PC-3 (cell line): ENCODE measurements around the gene IQCC.

ENCODE experiments used
- EZH2 ChIP-seq: fragments of 300-600 bp; sonication (generic); IDR thresholded peaks from one replicate; pipeline ENCODE4 v1.6.1; 2017; ENCODE audit warnings: antibody characterized with exemption, mild to moderate bottlenecking, low read length; ENCODE audit not compliant: unreplicated experiment
- EZH2phosphoT487 ChIP-seq: fragments of 300-600 bp; sonication (generic); IDR thresholded peaks from 2 replicates; pipeline ENCODE4 v1.6.1; 2018; ENCODE audit warnings: mild to moderate bottlenecking, antibody characterized with exemption, low read length, borderline replicate concordance
- TF ChIP-seq, protein P1 (sequence below): fragments of 300-600 bp; sonication (generic); conservative IDR thresholded peaks from 2 replicates; pipeline ENCODE4 v1.5.1; 2017; ENCODE audit warnings: antibody characterized with exemption, low read depth, mild to moderate bottlenecking, low read length

DNA sequence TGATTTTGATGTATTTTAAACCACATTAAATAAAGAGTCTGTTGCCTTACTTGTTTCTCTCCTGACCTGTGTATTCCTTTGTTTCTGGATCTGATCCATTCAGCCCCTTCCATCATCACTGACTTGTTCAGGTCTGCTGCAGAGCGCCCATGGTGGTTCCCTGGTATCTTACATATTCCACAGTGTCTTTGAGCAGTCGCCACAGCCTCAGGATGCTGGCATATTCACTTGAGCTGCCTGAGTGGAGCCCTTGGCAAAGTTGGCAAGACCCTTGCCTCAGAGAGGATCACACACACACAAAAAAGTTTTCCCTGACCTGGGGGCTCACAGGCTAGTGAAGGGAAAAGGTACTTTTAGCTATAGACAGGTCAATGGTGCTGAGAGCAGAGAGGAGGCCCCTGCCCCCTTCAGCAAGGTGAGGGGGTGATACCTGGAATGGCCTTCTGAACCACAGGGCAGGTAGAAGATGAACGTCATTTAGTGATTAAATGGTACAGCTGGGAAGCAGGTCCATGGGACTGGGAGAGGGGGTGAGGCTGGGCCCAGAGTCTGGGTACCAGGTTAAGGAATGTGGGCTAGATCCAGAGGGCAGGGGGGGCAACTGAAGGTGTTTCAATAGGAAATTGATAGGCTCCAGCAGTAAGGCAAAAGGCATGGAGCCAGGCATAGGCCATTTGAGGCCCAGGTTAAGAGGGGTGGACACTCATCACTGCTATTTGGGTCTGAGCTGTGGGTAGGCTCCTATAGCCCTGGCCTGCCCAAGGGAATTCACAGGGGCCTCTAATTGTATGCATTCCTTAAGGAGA lies 7.0 kb upstream of the IQCC start:
- TF ChIP-seq EZH2 (no peak), EZH2phosphoT487 (no peak)
- TF ChIP-seq, protein P1, sequence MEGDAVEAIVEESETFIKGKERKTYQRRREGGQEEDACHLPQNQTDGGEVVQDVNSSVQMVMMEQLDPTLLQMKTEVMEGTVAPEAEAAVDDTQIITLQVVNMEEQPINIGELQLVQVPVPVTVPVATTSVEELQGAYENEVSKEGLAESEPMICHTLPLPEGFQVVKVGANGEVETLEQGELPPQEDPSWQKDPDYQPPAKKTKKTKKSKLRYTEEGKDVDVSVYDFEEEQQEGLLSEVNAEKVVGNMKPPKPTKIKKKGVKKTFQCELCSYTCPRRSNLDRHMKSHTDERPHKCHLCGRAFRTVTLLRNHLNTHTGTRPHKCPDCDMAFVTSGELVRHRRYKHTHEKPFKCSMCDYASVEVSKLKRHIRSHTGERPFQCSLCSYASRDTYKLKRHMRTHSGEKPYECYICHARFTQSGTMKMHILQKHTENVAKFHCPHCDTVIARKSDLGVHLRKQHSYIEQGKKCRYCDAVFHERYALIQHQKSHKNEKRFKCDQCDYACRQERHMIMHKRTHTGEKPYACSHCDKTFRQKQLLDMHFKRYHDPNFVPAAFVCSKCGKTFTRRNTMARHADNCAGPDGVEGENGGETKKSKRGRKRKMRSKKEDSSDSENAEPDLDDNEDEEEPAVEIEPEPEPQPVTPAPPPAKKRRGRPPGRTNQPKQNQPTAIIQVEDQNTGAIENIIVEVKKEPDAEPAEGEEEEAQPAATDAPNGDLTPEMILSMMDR: no peak
